SHP77 treated with DMSO at 0.1 percent for 48 hours (cell line): ENCODE results near the gene P2RY8.
"Not testable (repeated sequence)": the region's sequence is repeated elsewhere in the genome, so short reads cannot be mapped to it uniquely, and the experiment has no call there.

Experiments used
- DNase-seq: peaks from one replicate; lab custom pipeline; 2025; lab: John Stamatoyannopoulos, UW

Gene P2RY8

DNA sequence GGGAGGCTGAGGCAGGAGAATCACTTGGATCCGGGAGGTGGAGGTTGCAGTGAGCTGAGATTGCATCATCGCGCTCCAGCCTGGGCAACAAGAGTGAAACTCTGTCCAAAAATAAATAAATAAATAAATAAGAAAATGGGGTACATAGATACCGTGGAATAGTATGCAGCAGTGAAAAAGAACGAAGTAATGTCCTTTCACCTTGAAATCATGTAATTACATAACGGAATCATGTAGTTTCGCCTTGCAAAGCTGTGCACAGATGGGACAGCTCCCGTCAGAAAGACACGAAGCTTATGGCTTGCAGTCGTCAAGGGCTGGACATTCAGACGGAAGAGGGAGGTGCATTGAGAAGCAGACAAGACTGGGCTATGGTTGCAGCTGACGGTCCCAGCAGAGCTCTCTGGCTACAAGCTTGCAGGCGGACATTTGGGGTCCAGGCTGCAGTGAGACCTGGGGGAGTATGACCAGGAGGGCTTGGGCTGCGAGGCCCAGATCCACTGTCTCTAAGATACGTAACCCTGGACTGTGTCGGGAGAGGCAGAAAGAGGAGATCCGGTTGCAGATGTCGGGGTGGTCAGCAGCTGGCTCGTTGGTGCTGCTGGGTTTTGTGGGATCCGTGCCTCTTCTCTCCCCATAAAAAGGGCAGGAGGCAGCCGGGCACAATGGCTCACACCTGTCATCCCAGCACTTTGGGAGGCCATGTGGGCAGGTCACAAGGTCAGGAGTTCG, 6.2 kb upstream of the P2RY8 start:
- no peak for DNase-seq

- not testable (repeated sequence) for DNase-seq
Observed at GRCh38 chrX:1539146-1539545, 2.2 kb upstream of the P2RY8 start.

GRCh38 chrX:1537716-1538090, 718 bp upstream of the P2RY8 start:
- not testable (repeated sequence) for DNase-seq

- DNase-seq = no peak
Observed at GRCh38 chrX:1536712-1537030, 314 bp downstream of the P2RY8 start.

- no peak for DNase-seq
Observed at GRCh38 chrX:1535241-1536041, 1.5 kb downstream of the P2RY8 start.

DNA sequence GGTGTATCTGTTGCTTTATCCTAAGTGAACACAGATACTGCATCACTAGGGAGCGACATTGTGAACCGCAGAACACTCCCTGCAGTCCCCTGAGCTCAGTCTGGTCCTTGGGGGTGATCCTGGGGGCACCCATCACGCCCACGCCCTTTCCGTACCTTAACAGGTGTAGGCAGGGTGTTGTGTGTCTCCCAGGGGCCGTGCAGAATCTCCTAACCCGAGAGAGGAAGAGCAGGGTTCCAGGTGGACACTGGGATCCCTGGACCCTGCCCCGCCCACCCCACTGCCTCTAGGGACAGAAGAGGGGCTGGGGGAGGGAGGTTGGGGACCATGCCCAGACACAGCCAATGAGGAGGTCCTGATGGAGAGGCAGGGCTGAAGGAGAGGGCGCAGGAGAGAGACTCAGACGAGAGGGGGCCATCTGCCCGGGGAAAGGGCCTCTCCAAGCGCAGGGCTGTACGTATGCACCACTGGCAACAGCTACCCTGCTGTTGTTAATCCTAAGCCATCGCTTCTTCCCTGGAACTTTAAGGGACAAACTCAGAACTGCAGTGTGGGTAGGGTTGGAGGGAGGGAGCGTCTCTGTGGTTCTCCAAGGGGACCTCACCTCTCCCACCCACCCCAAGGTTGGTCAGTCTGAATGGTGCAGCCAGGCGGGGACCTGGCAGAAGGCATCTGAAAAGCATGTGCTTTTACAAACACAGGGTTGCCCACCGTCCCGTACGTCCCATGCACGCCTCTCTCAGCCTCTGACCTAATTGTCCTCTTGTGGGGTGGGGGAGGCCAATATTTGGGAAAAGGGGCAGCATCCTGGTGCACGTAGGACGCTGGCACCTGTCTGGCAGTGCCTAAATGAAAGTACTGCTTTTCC, 2.5 kb downstream of the P2RY8 start:
- DNase-seq = no peak

GRCh38 chrX:1533058-1533457, 3.9 kb downstream of the P2RY8 start:
- DNase-seq = no peak

DNA sequence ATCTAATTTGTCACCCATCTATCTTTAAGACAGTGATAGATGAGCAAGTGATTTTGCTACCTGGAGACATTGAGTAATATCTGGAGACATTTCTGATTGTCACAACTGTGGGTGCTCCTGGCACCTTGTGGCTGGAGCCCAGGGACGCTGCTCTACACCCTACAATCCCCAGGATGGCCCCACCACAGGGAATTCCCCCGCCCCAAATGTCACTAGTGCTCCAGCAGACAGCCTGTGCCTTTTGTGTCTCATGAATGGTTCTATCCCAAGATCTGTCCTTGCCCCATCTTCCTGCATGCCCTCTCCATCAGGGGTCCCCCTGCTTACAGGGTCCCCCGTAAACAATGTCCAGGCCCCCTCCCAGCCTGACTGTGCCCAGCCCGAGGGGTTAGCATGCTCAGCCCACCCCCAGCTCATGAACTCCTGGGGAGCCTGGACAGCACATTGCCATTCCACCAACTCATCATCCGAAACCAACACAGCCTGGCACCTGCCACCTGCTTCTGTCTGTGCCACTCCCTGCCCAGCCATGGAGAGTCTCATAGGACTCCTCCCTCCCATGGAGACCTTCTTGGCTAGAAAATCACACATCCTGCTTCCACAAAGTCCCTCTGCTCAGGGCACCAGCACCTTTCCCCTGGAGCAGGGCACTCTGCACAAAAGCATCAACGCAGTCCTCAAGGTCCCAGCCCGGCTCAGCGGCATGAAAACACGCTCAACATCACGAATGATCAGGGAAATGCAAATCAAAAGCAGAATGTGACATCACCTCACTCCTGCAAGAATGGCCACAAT, 5.7 kb downstream of the P2RY8 start:
- no peak for DNase-seq

GRCh38 chrX:1529756-1530155, 7.2 kb downstream of the P2RY8 start:
- DNase-seq = no peak

GRCh38 chrX:1529328-1529727, 7.7 kb downstream of the P2RY8 start:
- no peak for DNase-seq

GRCh38 chrX:1528884-1529203, 8.1 kb downstream of the P2RY8 start:
- DNase-seq = no peak

DNA sequence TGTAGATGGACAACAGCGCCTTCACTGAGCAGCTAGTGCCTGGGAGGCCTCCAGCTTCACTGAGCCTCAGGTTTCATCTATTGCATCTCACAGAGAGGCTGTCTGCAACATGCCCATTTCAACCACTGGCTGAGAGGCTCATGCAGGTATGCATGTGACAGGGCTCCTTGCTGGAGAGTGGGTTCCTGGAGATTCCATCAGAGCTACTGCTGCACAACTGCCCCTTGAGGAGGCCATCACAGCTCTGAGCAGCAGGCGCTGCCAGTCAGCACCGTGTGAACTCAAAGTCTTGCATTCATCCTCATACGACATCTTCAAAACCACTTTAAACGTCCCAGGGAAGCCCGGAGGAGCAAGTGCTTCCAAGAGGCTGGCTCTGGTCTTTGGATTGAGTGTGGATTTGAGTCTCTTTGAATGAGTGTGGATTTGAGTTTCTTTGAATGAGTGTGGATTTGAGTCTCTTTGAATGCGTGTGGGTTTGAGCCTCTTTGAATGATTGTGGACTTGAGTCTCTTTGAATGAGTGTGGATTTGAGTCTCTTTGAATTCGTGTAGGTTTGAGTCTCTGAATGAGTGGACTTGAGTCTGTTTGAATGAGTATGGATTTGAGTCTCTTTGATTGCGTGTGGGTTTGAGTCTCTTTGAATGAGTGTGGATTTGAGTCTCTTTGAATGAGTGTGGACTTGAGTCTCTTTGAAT, 8.7 kb downstream of the P2RY8 start:
- no peak for DNase-seq

DNA sequence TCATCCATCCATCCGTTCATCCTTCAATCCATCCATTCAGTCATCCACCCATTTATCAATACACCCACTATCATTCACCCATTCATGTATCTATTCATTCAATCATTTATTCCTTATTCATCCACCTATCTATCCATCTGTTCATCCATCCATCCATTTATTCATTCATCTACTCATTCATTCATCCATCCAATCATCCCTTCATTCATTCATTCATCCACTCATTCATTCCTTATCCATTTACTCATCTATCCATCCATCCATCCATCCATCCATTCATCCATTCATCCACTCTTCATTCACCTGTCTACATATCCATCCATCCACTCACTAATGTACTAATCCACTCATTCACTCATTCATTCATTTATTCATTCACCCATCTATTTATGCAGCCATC, 9.5 kb downstream of the P2RY8 start:
- DNase-seq = no peak

- no peak for DNase-seq
Observed at GRCh38 chrX:1526565-1526964, 10.4 kb downstream of the P2RY8 start.

DNA sequence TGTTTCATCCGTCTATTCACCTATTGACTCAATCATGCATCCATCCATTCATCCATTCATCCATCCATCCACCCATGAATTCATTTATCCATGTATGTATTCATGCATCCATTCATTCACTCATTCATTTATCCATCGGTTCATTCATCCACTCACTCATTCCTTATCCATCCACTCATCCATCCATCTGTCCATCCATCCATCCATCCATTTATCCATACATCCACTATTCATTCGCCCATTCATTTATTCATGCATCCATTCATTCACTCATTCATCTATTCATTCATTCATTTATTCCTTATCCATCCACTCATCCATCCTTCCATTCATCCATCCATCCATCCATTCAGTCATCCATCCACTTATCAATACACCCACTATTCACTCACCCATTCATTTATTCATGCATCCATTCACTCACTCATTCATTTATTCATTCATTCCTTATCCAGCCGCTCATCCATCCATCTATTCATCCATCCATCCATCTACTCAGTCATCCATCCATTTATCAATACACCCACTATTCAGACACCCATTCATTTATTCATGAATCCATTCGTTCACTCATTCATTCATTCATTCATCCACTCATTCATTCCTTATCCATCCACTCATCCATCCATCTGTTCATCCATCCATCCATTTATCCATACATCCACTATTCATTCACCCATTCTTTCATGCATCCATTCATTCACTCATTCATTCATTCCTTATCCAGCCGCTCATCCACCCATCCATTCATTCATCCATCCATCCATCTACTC, 11.2 kb downstream of the P2RY8 start:
- DNase-seq = no peak

DNA sequence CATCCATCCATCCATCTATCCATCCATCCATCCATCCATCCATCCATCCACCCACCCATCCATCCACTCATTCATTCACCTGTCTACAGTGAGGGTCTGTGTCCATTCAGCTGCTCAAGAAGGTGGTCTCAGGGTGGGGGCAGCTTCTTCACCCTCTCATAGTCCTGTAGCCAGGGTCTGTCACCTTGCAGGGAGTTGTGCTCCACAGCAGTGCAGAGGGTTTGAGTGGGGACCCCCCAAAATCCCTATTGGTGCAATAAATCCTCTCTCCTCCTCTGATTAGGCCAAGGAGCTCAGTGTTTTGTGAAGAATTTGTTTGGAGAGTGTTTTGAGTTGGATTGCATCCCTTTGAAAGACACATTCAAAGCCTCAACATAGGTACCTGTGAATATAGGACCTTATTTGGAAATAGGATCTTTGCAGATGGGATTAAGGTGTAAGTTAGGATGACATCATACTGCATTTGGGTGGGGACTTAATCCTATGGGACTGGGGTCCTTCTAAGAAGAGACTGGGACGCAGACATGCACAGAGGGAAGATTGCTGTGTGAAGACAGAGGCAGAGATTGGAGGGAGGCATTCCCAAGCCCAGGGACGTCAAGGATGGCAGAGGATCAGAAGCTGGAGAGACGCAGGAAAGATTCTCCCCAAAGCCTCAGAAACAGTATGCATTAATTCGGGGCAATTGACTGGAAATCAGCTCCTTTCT, 12.0 kb downstream of the P2RY8 start:
- DNase-seq = no peak

GRCh38 chrX:1522905-1523304, 14.1 kb downstream of the P2RY8 start:
- not testable (repeated sequence) for DNase-seq

GRCh38 chrX:1521459-1521956, 15.5 kb downstream of the P2RY8 start:
- DNase-seq = no peak

DNA sequence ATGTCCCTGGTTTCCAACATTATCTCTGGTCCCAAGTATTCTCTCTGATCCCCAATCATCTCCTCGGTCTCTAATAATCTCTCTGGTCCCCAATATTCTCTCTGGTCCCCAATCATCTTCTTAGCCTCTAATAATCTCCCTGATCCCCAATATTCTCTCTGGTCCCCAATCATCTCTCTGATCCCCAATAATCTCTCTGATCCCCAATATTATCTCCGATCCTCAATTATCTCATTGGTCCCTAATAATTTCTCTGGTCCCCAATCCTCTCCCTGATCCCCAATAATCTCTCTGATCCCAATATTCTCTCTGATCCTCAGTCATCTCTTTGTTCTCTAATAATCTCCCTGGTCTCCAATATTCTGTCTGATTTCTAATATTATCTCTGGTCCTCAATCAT, 16.6 kb downstream of the P2RY8 start:
- DNase-seq = no peak

DNA sequence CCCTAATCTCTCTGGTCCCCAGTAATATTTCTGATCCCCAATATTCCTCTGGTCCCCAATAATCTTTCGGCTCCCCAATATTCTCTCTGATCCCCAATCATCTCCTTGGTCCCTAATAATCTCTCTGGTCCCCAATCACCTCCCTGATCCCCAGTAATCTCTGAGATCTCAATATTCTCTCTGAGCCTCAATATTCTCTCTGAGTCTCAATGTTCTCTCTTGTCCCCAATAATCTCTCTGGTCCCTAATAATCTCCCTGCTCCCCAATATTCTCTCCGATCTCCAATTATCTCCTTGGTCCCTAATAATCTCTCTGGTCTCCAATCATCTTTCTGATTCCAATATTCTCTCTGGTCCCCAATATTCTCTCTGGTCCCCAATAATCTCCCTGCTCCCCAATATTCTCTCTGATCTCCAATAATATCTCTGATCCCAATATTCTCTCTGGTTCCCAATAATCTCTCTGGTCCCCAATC, 17.9 kb downstream of the P2RY8 start:
- no peak for DNase-seq
